Activated CD8-positive, alpha-beta memory T cell treated with anti-CD3 and anti-CD28 coated beads for 48 hours (primary cell): Measurements from ENCODE around the gene SIGLEC7.

Source experiments
- DNase-seq, 3 experiments: peaks; one replicate each; pipeline ENCODE4 v3.0.0-alpha.2; 2020; ENCODE audit warnings: low read depth in 2 of 3, low spot score in 2 of 3

The SIGLEC7 gene

GRCh38 chr19:51200071-51200666 lies 58.1 kb downstream of the SIGLEC7 start:
- no peak for DNase-seq

- no peak for DNase-seq
These were observed 59.6 kb downstream of the SIGLEC7 start for GRCh38 chr19:51201712-51202111.
